ENCODE measurements around the gene DCXR. TPM values are rescaled to one million over a fixed set of nuclear protein-coding genes. Genes with fewer than 3 reads are reported as not detected.

The DCXR gene
- total RNA-seq, 1 donor from 2014 or later, result 106 TPM

GRCh38 chr17:82055023-82055964, 17.8 kb upstream of the DCXR start:
- intact Hi-C loops (cut with DNase I), result no loop called here
- no peak for DNase-seq (ENCODE audit: extremely low spot score in 2 of 2)
- H3K4me1 ChIP-seq, result peaks cover 29% of the 10 kb centered on the region
- no peaks in the 10 kb centered on the region for H3K9me3 ChIP-seq
- H3K27ac ChIP-seq, result no peak overlapping the region
- no peak for TF ChIP-seq POLR2AphosphoS5 (IDR thresholded peaks at IDR 0.05; ENCODE audit: insufficient read depth in 1 of 2, low read depth in 1 of 2)
- TF ChIP-seq POLR2A (IDR thresholded peaks at IDR 0.05), result no peak
- TF ChIP-seq CTCF (IDR thresholded peaks at IDR 0.05), result no peak
- peaks cover 0 to 52% of the 10 kb centered on the region in 2 donors for H3K36me3 ChIP-seq
- no peaks in the 10 kb centered on the region for H3K27me3 ChIP-seq
- H3K4me3 ChIP-seq, result no peak overlapping the region

GRCh38 chr17:82054351-82055022, 17.0 kb upstream of the DCXR start:
- H3K9me3 ChIP-seq, result no peaks in the 10 kb centered on the region
- DNase-seq (ENCODE audit: extremely low spot score in 2 of 2), result no peak
- H3K4me3 ChIP-seq, result no peak overlapping the region
- H3K4me1 ChIP-seq, result peaks cover 37% of the 10 kb centered on the region
- no peak overlapping the region for H3K27ac ChIP-seq
- intact Hi-C loops (cut with DNase I), result no loop called here
- H3K36me3 ChIP-seq, result peaks cover 0 to 52% of the 10 kb centered on the region in 2 donors
- TF ChIP-seq CTCF (IDR thresholded peaks at IDR 0.05) (no peak), POLR2AphosphoS5 (IDR thresholded peaks at IDR 0.05; ENCODE audit: insufficient read depth in 1 of 2, low read depth in 1 of 2) (no peak), POLR2A (IDR thresholded peaks at IDR 0.05) (no peak)
- H3K27me3 ChIP-seq, result no peaks in the 10 kb centered on the region

- intact Hi-C loops (cut with DNase I), result no loop called here
- no peak overlapping the region for H3K27ac ChIP-seq
- no peaks in the 10 kb centered on the region for H3K9me3 ChIP-seq
- no peaks in the 10 kb centered on the region for H3K27me3 ChIP-seq
- peaks cover 39% of the 10 kb centered on the region for H3K4me1 ChIP-seq
- DNase-seq (ENCODE audit: extremely low spot score in 2 of 2), result no peak
- peaks cover 0 to 55% of the 10 kb centered on the region in 2 donors for H3K36me3 ChIP-seq
- H3K4me3 ChIP-seq, result no peak overlapping the region
- TF ChIP-seq POLR2AphosphoS5 (IDR thresholded peaks at IDR 0.05; ENCODE audit: insufficient read depth in 1 of 2, low read depth in 1 of 2) (no peak), POLR2A (IDR thresholded peaks at IDR 0.05) (no peak), CTCF (IDR thresholded peaks at IDR 0.05) (no peak)
Measured at GRCh38 chr17:82053556-82054263, 16.2 kb upstream of the DCXR start.

- H3K36me3 ChIP-seq, result peaks cover 0 to 57% of the 10 kb centered on the region in 2 donors
- DNase-seq (ENCODE audit: extremely low spot score in 2 of 2), result no peak
- intact Hi-C loops (cut with DNase I), result no loop called here
- H3K4me1 ChIP-seq, result peaks cover 39% of the 10 kb centered on the region
- no peaks in the 10 kb centered on the region for H3K9me3 ChIP-seq
- H3K27me3 ChIP-seq, result no peaks in the 10 kb centered on the region
- peak overlapping the region in 1 of 2 donors; percentile 72 for H3K4me3 ChIP-seq
- H3K27ac ChIP-seq, result no peak overlapping the region
- no peak for TF ChIP-seq CTCF (IDR thresholded peaks at IDR 0.05)
- TF ChIP-seq POLR2A (IDR thresholded peaks at IDR 0.05), result no peak
- no peak for TF ChIP-seq POLR2AphosphoS5 (IDR thresholded peaks at IDR 0.05; ENCODE audit: insufficient read depth in 1 of 2, low read depth in 1 of 2)
Measured at GRCh38 chr17:82053130-82053529, 15.6 kb upstream of the DCXR start.
